H9 (cell line): ENCODE results near the gene GPATCH11. TPM values are rescaled to one million over a fixed set of nuclear protein-coding genes. Genes with fewer than 3 reads are reported as not detected.

Experiments used
- DNase-seq: peaks from one replicate; pipeline ENCODE4 v3.0.0-alpha.2; 2017
- H2AFZ ChIP-seq: one replicate; pipeline ENCODE4 v1.6.1; 2013; ENCODE audit warnings: mild to moderate bottlenecking, low read length, control low read depth, moderate library complexity
- H2AK5ac ChIP-seq: 2 replicates; pipeline ENCODE4 v1.6.1; 2013; ENCODE audit warnings: low read length, control low read depth, mixed read lengths; ENCODE audit not compliant: insufficient read length
- H2BK120ac ChIP-seq: one replicate; pipeline ENCODE4 v1.6.1; 2013; ENCODE audit warnings: low read depth, mild to moderate bottlenecking, low read length, control low read depth, inconsistent platforms; ENCODE audit not compliant: poor library complexity, severe bottlenecking
- H2BK12ac ChIP-seq: 2 replicates; pipeline ENCODE4 v1.6.1; 2013; ENCODE audit warnings: low read length, control low read depth, mixed read lengths, low read depth; ENCODE audit not compliant: insufficient read length
- H2BK15ac ChIP-seq: 2 replicates; pipeline ENCODE4 v1.6.1; 2013; ENCODE audit warnings: low read depth, low read length, control low read depth
- H2BK20ac ChIP-seq: one replicate; pipeline ENCODE4 v1.6.1; 2013; ENCODE audit warnings: low read depth, mild to moderate bottlenecking, low read length, control low read depth, inconsistent platforms; ENCODE audit not compliant: poor library complexity, severe bottlenecking
- H2BK5ac ChIP-seq: 2 replicates; pipeline ENCODE4 v1.6.1; 2013; ENCODE audit warnings: low read length, control low read depth, mixed read lengths; ENCODE audit not compliant: insufficient read length
- H3K14ac ChIP-seq: 2 replicates; pipeline ENCODE4 v1.6.1; 2013; ENCODE audit warnings: low read length, control low read depth; ENCODE audit not compliant: insufficient read depth
- H3K18ac ChIP-seq: 2 replicates; pipeline ENCODE4 v1.6.1; 2013; ENCODE audit warnings: low read depth, mild to moderate bottlenecking, mixed read lengths, low read length, control low read depth; ENCODE audit not compliant: insufficient read length
- H3K23ac ChIP-seq: 2 replicates; pipeline ENCODE4 v1.6.1; 2013; ENCODE audit warnings: low read length, control low read depth, mixed read lengths, low read depth; ENCODE audit not compliant: insufficient read length
- H3K23me2 ChIP-seq: 2 replicates; pipeline ENCODE4 v1.6.1; 2013; ENCODE audit warnings: low read depth, mild to moderate bottlenecking, mixed read lengths, low read length, control low read depth; ENCODE audit not compliant: insufficient read length, poor library complexity, severe bottlenecking
- H3K27ac ChIP-seq: 2 replicates; pipeline ENCODE4 v1.5.1; 2013; ENCODE audit warnings: low read length, control low read depth, mixed read lengths, low read depth; ENCODE audit not compliant: insufficient read length
- H3K27me3 ChIP-seq: 2 replicates; pipeline ENCODE4 v1.6.1; 2013; ENCODE audit warnings: low read length, control low read depth, inconsistent platforms; ENCODE audit not compliant: insufficient read depth
- H3K4ac ChIP-seq: 2 replicates; pipeline ENCODE4 v1.6.1; 2013; ENCODE audit warnings: low read depth, mild to moderate bottlenecking, control low read depth, inconsistent platforms, low read length, moderate library complexity
- H3K4me1 ChIP-seq: 2 replicates; pipeline ENCODE4 v1.6.1; 2013; ENCODE audit warnings: low read length, control low read depth, inconsistent platforms; ENCODE audit not compliant: insufficient read depth
- H3K4me2 ChIP-seq: 2 replicates; pipeline ENCODE4 v1.6.1; 2013; ENCODE audit warnings: low read length, control low read depth, mixed read lengths; ENCODE audit not compliant: insufficient read length, insufficient read depth
- H3K56ac ChIP-seq: 2 replicates; pipeline ENCODE4 v1.6.1; 2013; ENCODE audit warnings: low read depth, mild to moderate bottlenecking, mixed read lengths, low read length, control low read depth; ENCODE audit not compliant: insufficient read length
- H3K79me1 ChIP-seq: 2 replicates; pipeline ENCODE4 v1.6.1; 2013; ENCODE audit warnings: low read depth, mild to moderate bottlenecking, moderate library complexity, low read length, control low read depth, inconsistent platforms; ENCODE audit not compliant: insufficient read depth, poor library complexity, severe bottlenecking
- H3K79me2 ChIP-seq: 2 replicates; pipeline ENCODE4 v1.6.1; 2013; ENCODE audit warnings: low read length, control low read depth, inconsistent platforms; ENCODE audit not compliant: insufficient read depth
- H3K9ac ChIP-seq: 2 replicates; pipeline ENCODE4 v1.6.1; 2013; ENCODE audit warnings: low read length, control low read depth, mixed read lengths; ENCODE audit not compliant: insufficient read length; ENCODE audit errors: extremely low read depth
- H3K9me3 ChIP-seq: one replicate; pipeline ENCODE4 v1.6.1; 2013; ENCODE audit warnings: low read depth, low read length, inconsistent platforms; ENCODE audit not compliant: control insufficient read depth
- H3T11ph ChIP-seq: one replicate; pipeline ENCODE4 v1.6.1; 2013; ENCODE audit warnings: mild to moderate bottlenecking, low read length, control low read depth, inconsistent platforms
- H4K20me1 ChIP-seq: one replicate; pipeline ENCODE4 v1.6.1; 2013; ENCODE audit not compliant: control insufficient read depth, insufficient read length, insufficient read depth
- H4K5ac ChIP-seq: 2 replicates; pipeline ENCODE4 v1.6.1; 2013; ENCODE audit warnings: low read depth, mild to moderate bottlenecking, mixed read lengths, low read length, control low read depth; ENCODE audit not compliant: insufficient read length
- H4K8ac ChIP-seq: replicated peaks from 2 replicates; pipeline ENCODE4 v1.6.1; 2013; ENCODE audit warnings: low read length, control low read depth, mixed read lengths, low read depth; ENCODE audit not compliant: insufficient read length
- H4K91ac ChIP-seq: 2 replicates; pipeline ENCODE4 v1.6.1; 2013; ENCODE audit warnings: low read depth, mild to moderate bottlenecking, moderate library complexity, mixed read lengths, low read length, control low read depth; ENCODE audit not compliant: insufficient read length
- H3K27ac Mint-ChIP-seq, 3 experiments: 2 replicates in 2 of 3; 3 replicates in 1 of 3; pipeline ENCODE4 v1.8.0; 2020 to 2021; ENCODE audit warnings: mixed read lengths in 3 of 3, mild to moderate bottlenecking in 1 of 3, moderate library complexity in 1 of 3
- H3K27me3 Mint-ChIP-seq: 2 replicates; pipeline ENCODE4 v1.8.0; 2021; ENCODE audit warnings: low read depth, mild to moderate bottlenecking, moderate library complexity, mixed read lengths
- H3K36me3 Mint-ChIP-seq, 3 experiments: 2 replicates in 2 of 3; 3 replicates in 1 of 3; pipeline ENCODE4 v1.8.0; 2020 to 2021; ENCODE audit warnings: low read depth in 3 of 3, mixed read lengths in 3 of 3; ENCODE audit not compliant: insufficient read depth in 1 of 3
- H3K4me1 Mint-ChIP-seq, 2 experiments: 2 replicates each; pipeline ENCODE4 v1.8.0; 2020; ENCODE audit warnings: mixed read lengths in 2 of 2
- H3K4me3 Mint-ChIP-seq, 2 experiments: 2 replicates in 1 of 2; 3 replicates in 1 of 2; pipeline ENCODE4 v1.8.0; 2020 to 2021; ENCODE audit warnings: mild to moderate bottlenecking in 2 of 2, mixed read lengths in 2 of 2, moderate library complexity in 1 of 2
- H3K9me3 Mint-ChIP-seq, 2 experiments: 2 replicates in 1 of 2; 3 replicates in 1 of 2; pipeline ENCODE4 v1.8.0; 2020; ENCODE audit warnings: mild to moderate bottlenecking in 2 of 2, mixed read lengths in 2 of 2, moderate library complexity in 1 of 2
- CTCF ChIP-seq: fragments of 200-600 bp; sonication (generic); conservative IDR thresholded peaks from 3 replicates; pipeline ENCODE4 v1.8.0; 2021; ENCODE audit warnings: antibody characterized with exemption, mild to moderate bottlenecking
- WGBS: extraction: QIAGEN DNeasy Blood & Tissue Kit; methylation state at CpG from one replicate; pipeline ENCODE4 v1.1.7; 2013; ENCODE audit warnings: missing lambda C conversion rate, low lambda C conversion rate, mixed read lengths; ENCODE audit not compliant: insufficient read length; ENCODE audit errors: extremely low coverage; 5-methylcytosine and 5-hydroxymethylcytosine counted together
- total RNA-seq: library from RNA; stranded (reverse); gene quantifications from 2 replicates; pipeline ENCODE4 v1.2.1, GENCODE V29; 2021

Gene GPATCH11
- total RNA-seq, 1 experiment from 2014 or later: 3.1 TPM

GRCh38 chr2:37146062-37146461 is 61.7 kb downstream of the GPATCH11 start:
- no peaks in the 10 kb centered on the region for H3K79me2 ChIP-seq
- H3K4me2 ChIP-seq: no peak overlapping the region
- Mint-ChIP-seq H3K4me1 (peaks cover 6 to 9% of the 10 kb centered on the region in 2 experiments), H3K27me3 (no peaks in the 10 kb centered on the region), H3K36me3 (peaks cover 10 to 53% (median 43%) of the 10 kb centered on the region in 3 experiments; a peak in 6 of 7 replicates), H3K4me3 (no peak overlapping the region), H3K9me3 (no peaks in the 10 kb centered on the region), H3K27ac (no peak overlapping the region)
- H3K18ac ChIP-seq: no peak overlapping the region
- H2BK20ac ChIP-seq: no peak overlapping the region
- no peak overlapping the region for H3K56ac ChIP-seq
- no peak overlapping the region for H3K27ac ChIP-seq
- no peak overlapping the region for H3T11ph ChIP-seq
- no peak overlapping the region for H3K23ac ChIP-seq
- no peak overlapping the region for H2AK5ac ChIP-seq
- no peak overlapping the region for H3K4ac ChIP-seq
- no peak overlapping the region for H2BK120ac ChIP-seq
- no peak overlapping the region for H4K5ac ChIP-seq
- no peak overlapping the region for H2BK15ac ChIP-seq
- no peaks in the 10 kb centered on the region for H3K4me1 ChIP-seq
- H3K9ac ChIP-seq: no peak overlapping the region
- no peak for DNase-seq
- H4K20me1 ChIP-seq: no peaks in the 10 kb centered on the region
- no CpG with 5 or more reads among the region's 2 CpGs for WGBS
- no peak for TF ChIP-seq CTCF
- no peaks in the 10 kb centered on the region for H3K23me2 ChIP-seq
- H4K91ac ChIP-seq: no peak overlapping the region
- H3K14ac ChIP-seq: no peak overlapping the region
- peaks cover 2% of the 10 kb centered on the region for H3K79me1 ChIP-seq
- H3K27me3 ChIP-seq: no peaks in the 10 kb centered on the region
- H2AFZ ChIP-seq: no peak overlapping the region
- no peaks in the 10 kb centered on the region for H3K9me3 ChIP-seq
- no peak overlapping the region for H2BK12ac ChIP-seq
- H2BK5ac ChIP-seq: no peak overlapping the region
- no peak overlapping the region for H4K8ac ChIP-seq
